OCI-LY7 (cell line): Measurements from ENCODE around the gene BAG1.

Experiments used
- CTCF ChIP-seq: fragments of 200-600 bp; sonication (generic); conservative IDR thresholded peaks from 2 replicates; pipeline ENCODE4 v1.5.1; 2014; ENCODE audit warnings: mild to moderate bottlenecking, antibody characterized with exemption, low read length, moderate library complexity, mixed read lengths
- EZH2phosphoT487 ChIP-seq: fragments of 200-600 bp; sonication (generic); IDR thresholded peaks from 2 replicates; pipeline ENCODE4 v1.6.1; 2018; ENCODE audit warnings: low read depth, borderline replicate concordance, mild to moderate bottlenecking, mixed run types, antibody characterized with exemption, low read length, moderate library complexity, mixed read lengths

DNA sequence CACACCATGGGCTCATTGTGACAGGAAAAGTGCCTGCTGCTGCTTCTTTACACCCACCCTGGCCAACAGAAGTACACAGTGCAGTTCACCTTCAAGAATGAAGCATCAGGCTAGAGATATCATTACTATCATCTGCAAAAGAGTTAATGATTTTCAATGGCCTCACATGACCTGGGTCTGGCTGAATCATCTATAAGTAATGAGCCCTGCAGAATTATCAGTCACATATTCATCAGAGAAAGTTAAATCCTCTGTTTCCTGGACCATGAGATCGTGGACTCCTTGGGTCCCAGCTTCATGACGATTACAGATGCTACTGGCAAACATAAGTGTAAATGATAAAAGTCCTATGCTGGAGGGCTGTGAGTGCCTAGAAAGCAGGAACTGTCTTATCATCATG lies 8.3 kb downstream of the BAG1 start:
- TF ChIP-seq CTCF, result no peak
- TF ChIP-seq EZH2phosphoT487, result no peak
